ENCODE data around the gene ASTN2.

The ASTN2 gene

DNA sequence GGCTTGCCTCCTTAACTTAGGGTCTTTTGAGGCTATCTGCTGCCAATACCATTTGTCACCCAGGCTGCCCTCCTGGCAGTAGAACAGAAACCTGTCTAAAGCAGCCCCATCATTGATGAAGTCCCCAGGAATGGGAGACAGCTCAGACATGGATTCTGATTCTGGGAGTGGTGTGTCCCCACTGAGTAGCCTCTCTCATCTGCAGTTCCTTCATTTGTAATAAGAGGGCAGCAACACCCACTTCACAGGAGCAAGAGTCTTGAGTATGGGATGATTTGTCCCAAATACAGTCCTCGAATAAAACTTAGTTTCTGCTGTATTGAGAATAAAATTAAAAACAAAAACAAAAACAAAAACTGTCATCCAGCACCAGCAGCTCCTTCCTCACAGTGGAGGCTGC lies 167.6 kb downstream of the ASTN2 start:
- DNase-seq (ENCODE audit: low read depth): no peak

DNA sequence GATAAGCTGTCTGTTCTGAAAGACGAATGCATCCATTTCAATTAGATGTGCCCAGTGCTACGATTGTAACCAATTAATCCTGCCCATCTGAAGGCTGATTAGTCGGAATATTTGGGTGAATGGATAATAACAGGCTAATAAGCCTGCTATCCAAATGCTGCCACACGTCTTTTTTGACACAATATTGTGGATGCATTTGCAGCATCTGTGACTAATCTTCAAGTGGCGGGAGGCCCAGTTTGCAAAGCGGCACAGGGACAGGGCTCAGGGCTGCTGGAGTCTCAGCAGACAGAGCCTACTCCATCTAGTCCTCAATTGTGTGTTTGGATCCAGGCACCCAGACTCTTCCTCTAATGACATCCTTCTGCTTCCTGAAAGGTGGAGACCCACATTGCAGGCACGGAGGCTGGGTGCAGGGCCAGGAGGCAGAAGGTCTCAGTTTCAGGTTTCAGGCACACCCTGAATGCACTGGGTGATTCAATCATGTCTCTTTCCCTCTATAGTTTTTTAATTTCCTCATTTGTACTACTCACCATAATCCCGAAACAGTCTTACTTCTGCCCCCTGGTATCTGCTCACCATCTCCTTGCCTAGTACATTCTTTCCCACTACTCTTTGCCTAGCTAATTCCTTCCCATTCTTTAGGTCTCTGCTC lies 169.6 kb downstream of the ASTN2 start:
- no peak for DNase-seq (ENCODE audit: low read depth)

DNA sequence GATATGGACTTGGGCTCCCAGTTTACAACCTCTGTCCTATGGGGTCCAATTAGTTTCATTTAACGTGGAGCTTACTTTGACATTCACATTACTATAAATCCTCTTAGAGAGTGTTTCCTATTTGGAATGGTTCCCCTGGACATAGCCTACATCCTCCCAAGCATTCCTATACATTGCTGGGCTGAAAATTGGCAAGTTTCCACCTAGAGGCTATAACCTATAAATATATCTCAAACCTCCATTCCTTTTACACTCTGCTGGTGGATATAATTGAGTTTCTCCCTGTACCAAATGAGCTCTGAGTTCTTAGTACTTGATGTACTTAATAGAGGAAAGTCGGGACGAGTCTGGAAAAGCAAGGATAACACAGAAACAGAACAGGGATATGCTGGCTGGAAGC lies 172.8 kb downstream of the ASTN2 start:
- no peak for DNase-seq (ENCODE audit: low read depth)

DNA sequence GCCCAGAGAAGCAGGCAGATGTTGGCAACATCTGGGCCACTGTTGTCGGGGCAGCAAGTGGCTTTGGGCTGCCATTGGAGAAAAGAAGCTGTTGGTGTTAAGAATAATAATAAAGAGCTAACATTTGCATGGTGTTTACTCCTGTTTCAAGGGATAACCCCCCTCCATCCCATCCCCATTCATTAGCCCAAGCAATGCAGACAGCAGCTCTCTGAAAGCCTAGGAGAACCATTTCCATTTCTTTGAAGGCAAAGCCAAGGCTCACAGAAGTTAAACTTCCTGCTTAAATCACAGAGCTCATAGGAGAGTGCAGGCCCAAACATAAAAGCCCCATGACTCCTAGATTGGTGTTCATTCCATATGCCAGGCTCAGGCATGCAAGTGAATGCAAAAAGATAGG lies 175.4 kb downstream of the ASTN2 start:
- DNase-seq (ENCODE audit: low read depth): no peak

DNA sequence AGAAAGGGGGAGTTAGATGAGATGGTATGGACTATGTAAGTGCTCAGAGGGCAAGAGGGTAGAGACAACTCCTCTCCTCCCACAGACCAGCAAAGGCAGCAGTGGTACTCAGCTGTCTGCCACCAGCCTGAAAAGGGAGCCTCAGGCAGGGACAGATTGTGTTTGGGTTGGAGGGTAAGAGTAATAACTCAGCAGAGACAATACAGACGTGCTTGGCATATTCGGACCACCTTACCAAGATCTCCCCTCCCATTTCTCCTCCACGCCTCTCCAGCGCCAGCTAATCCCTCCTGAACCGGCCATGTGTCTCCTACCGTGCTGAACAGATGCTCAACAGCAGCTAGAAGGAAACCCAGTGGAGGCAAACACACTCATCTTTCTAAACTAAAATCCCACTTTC lies 180.8 kb downstream of the ASTN2 start:
- DNase-seq (ENCODE audit: low read depth): no peak

DNA sequence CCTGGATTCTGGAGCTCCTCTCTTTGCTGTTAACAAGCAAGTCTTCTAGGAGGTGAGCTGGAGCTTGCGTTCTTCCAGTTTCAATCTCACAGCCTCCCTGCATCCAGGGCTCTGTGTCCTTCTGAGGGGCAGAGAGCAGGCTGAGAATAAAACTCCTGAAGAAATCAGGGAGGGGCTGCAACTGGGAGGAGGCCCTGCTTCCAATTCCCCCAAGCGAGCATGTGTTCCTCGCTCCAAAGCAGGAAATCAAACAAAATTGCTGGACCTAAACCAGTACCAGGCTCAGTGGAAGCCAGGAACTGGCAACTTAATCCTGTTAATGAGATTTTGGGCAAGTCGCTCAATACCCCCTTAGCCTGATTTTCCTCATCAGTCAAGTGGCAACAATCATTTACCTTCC lies 181.8 kb downstream of the ASTN2 start:
- no peak for DNase-seq (ENCODE audit: low read depth)

DNA sequence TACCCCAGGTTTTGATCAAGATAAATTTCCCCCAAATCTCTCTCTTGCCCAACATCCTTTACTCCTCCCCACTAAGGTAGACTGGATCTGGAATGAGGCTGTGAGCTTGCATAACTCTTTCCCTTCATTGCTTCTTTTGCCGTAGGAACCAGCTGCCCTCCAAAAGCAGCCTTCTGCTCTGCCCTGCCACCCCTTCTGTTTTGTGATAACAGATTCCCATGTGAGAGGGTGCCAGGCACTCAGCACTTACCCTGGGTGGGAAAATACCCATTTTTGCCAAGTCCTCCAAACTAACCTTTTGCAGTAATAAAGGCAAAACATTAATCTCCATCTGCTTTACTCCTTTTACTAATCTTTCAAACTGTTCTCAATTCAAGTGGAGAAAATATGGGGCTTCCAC lies 182.6 kb downstream of the ASTN2 start:
- no peak for DNase-seq (ENCODE audit: low read depth)

DNA sequence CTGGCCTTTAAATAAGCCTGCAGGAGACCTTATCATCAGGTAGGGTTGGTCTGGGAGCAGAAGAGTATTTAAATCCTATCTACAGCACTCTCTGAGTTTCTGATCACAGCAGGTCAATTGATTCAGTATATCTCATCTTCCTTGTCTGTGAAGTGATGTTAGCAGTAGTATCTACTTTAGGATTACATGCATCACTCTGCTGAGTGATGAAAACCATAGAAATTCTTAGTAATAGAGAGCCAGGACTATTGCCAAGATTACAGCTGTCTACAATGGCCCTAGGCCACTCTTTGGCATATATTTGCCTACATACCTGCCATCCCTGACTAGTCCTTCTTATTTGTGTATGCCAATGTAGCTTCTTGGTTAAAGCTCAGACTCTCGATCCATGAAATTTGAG lies 183.8 kb downstream of the ASTN2 start:
- no peak for DNase-seq (ENCODE audit: low read depth)

DNA sequence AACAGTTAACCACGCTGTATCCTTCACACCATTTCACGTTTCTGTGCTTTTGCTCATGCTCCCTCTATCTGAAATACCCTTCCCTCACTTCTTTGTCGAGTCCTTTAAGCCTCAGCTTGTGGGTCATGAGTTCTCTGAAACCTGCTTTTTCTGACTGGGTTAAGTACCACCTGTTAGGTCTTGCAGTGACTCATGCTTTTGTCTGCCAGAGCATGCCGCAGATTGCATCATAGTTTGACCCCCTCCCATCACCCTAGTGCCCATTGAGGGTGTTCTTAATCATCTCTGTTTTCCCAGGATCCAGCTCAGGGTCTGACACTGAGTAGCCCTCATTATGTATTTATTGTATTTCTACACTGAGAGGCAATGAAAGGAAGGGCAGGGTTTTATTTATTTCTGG lies 190.2 kb downstream of the ASTN2 start:
- DNase-seq (ENCODE audit: low read depth): no peak

DNA sequence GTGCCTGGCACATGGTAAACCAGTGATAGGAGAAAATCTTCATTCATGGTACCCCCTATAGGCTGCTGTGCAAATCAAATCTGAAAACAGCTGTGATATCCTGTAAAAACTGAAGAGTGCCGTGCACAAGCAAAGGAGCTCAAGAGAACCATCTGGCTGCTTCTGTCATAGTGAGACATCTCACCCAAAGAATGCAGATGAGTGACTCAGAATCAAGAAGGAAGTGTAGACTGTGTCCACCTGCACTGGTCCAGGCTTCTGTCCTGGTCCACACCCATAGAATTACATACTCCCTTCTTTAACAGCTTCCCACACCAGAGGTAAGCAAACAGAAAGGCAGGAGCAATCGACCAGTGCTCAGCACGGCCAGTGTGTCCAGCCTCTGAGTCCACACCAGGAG lies 195.9 kb downstream of the ASTN2 start:
- no peak for DNase-seq (ENCODE audit: low read depth)

DNA sequence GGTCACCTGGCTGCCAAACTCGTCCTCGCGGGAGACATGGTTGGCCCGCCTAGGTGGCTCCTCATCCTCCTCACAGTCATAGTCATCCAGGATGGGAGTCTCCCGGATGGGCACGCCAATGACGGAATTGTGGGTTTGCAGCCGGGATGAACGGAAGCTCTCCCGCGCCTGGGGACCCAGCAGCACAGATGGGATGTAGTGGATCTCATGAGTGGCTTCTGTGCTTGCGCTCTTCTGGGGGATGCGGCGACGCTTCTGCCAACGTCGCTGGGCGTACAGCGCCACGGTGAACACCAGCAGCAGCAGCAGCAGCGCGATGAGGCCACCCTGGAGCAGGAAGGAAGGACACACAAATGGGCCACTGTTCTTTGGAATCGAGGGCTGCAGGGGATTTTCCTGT lies 200.4 kb downstream of the ASTN2 start:
- DNase-seq (ENCODE audit: low read depth): no peak

DNA sequence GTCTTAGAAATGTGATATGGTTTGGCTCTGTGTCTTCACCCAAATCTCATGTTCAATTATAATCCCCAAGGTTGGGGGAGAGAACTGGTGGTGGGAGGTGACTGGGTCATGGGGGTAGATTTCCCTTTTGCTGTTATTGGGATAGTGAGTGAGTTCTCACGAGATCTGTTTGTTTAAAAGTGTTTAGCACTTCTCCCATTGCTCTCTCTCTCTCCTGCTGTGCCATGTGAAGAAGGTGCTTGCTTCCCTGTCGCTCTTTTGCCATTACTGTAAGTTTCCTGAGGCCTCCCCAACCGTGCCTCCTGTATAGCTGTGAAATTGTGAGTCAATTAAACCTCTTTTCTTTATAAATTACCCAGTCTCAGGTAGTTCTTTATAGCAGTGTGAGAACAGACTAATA lies 203.6 kb downstream of the ASTN2 start:
- DNase-seq (ENCODE audit: low read depth): no peak

DNA sequence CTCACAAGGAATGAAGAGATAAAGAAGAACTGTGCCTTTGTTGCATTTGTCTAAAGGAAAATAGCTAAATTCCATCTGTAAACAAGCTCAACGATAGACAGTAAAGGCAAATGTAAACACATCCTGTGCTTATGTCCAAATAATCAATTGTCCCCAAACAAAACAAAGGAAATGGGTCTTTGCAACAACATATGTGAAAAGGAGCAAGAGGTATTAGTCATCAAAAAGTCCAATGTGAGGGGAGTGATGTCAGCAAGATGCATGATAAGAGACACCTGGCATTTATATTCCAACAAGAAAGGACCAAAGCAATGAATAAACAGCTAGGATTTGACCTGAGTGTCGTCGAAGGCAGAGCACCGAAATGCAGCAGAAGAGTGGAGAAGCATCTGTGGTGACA lies 209.1 kb downstream of the ASTN2 start:
- DNase-seq (ENCODE audit: low read depth): no peak

DNA sequence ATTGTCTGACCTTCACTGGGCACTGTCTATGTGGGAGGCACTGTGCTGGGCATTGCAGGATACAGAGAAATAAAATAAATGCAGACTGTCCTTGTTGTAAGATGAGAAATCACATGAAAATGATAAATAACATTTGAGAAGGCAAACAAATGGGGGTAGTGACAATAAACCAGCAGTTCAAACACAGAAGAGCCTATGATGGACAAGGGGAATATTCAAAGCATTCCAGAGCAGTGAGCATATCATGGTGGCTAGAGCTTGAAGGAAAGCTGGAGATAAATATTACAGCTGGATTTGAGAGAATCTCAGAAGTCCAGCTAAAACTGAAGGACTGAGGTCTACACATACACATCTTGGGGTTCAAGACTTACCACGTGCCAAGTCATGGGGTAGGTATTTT lies 209.9 kb downstream of the ASTN2 start:
- no peak for DNase-seq (ENCODE audit: low read depth)

DNA sequence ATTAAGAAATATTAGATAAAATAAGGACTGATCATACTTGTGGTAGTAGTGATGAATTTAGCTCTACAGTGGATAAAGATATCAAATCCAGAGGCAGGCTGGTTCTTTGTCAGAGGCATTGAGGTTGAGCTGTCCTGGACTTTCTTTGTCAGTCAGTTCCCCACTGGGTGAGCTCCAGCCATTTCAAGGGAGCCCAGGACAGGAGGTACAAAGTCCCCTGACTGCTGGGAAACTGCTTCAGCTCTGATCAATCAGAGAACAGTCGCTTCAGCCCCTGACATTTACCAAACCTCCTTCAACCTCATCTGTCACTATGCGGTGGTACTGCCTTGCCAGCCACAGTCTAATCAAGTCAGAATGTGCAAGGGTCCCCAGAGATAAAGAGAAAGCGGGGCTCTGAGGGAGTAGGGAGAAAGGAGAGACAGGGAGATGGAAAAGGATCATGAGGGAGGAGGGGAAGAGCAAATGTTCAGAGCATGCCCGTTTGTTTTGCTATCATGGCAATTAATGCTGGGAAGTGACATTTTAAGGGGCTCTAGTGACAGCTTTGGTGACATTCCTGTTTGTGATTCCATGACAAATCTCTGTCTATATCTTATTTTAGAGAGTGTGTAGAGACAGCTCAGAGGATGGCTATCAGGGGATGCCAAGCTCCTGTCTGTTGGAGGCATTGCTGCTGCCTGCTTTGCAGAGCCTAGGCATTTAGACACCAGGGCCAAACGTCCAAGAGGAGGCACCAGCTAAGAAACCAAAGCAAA lies 223.2 kb downstream of the ASTN2 start:
- no peak for DNase-seq (ENCODE audit: low read depth)

DNA sequence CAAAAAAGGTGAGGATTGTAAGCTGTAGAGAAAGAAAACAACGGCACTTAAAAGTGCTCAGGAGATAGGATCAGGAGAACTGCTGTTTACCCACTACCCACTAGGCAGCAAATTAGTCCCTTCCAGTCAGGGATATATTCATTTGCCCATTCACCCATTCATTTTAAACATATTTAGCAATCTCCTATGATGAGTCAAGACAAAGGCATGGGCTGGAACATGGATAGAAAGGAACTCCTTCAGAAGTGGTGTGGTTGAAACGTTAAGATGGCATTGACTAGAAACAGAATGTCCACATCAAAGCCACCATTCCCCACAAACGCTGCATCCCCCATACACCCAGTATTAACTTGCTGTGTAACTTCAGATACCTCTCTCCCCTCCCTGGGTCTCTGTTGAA lies 225.7 kb downstream of the ASTN2 start:
- no peak for DNase-seq (ENCODE audit: low read depth)

DNA sequence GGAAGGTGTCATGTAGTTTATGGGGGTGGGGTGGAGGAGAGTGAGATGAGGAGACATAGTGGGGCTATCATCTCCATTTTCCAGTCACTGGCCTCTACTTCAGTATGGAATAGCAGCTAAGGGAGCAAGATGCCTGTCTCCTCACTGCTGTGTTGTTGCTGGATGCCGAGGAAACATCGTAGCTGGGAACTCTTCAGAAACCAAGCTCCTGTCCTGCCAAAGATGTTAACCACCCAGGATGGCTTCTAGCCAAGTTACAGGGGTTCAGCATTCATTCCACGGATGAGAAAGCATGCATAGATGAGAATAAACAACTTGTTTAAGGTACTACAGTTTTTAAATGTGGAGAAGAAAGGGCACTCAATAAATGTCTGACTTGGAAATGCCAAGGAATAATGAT lies 226.5 kb downstream of the ASTN2 start:
- no peak for DNase-seq (ENCODE audit: low read depth)

DNA sequence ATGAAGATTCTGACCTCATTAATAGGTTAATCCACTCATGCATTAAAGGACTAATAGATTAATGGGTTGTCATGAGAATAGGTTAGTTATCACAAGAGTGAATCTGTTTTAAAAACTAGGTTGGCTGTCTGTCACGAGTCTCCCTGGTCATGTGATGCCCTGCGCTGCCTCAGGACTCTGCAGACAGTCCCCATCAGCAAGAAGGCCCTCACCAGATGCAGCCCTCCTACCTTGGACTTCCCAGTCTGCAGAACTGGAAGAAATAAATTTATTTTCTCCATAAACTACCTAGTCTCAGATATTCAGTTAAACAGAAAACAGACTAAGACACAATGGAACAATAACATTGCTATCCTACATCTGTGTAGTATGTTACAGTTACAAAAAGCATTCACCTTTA lies 227.4 kb downstream of the ASTN2 start:
- no peak for DNase-seq (ENCODE audit: low read depth)

DNA sequence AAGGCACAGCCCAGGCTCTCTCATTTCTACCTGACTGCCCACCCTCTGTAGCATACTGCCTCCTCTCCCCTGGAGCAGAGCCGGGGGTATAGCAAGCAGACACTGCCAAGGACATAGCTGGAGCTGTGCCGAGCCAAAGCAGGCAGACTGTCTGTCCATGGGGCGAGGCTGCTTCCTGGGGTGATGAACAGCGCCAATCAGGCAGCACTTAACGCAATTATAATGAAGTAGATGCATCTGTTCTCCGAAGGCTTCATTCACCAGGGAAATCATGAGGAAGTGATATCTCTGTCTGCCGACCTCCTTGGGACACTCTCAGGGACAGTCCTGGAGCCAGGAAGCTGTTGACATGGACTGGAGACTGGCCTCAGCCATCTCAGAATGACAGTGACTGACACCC lies 230.7 kb downstream of the ASTN2 start:
- DNase-seq (ENCODE audit: low read depth): no peak

DNA sequence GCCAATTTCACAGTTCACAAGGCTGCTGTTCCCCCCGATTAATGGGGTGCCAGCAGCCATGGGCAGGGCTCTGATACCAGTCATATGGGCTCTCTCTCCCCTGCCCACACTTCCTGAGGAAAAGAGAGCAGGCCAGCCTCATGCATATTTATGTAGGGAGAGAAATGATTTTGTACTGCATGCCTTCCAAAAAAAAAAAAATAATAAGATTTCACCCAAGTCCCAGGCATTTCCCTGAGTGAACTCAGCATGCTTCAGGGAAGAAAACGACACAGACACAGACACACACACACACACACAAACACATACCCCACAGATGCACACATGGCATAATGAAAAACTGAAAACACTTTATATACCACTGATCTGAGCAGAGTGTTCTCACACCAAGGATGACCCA lies 232.8 kb downstream of the ASTN2 start:
- no peak for DNase-seq (ENCODE audit: low read depth)

DNA sequence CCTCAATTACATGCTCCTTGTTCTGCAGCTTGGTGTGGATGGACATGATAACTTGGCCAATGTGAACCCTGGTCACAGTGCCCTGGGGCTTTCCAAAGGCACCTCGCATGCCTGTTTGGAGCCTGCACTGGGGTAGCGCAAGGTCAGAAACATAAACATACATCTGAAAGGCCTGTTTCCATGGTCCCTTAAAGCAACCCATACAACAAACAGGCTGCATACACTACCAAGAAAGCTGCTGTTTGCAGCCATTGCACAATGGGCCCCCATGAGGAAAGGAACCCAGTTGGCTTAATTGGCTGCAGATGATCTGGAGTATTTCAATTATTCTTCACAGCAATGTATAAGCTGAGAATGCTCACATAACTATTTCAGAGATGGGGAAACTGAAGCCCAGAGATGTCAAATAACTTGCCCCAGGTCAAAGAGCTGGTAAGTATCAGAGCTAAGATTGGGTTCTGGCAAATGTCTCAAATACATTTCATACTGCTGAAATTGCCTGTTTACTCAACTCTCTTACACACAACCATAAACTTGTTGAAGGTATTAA lies 233.9 kb downstream of the ASTN2 start:
- DNase-seq (ENCODE audit: low read depth): no peak

DNA sequence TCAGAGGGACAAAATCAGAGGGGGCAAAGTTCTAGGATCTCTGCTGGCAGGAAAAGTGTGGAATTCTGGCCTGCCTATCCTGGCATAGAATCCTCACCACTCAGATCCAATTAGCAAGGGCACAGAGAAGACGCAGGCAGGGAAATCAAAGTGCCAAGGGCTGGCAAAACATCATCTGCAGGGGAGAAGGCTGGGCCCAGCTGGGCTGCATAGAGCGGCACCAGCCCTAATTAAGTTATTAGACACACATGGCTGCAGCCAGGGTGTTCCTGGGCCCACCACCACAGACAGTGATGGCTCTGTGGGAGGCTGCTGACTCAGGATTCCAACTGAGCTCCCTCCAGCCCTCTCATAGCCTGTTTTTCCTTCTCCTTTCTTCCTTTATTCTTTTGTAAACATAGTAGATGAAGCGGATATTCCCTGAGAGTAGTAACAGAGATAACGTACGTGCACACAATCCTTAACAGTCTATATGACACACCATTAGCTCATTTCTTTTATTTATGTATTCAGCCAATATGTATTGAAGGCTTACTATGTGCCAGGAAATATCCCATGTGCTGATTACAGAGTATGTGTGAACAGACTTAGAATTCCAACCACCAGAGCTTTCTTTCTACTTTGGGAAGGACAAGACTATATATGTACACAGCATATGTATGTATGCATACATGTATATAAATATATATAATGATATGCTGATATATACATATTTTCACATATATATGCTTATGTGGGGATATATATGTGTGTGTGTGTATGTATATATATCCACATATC lies 236.1 kb downstream of the ASTN2 start:
- DNase-seq (ENCODE audit: low read depth): no peak

DNA sequence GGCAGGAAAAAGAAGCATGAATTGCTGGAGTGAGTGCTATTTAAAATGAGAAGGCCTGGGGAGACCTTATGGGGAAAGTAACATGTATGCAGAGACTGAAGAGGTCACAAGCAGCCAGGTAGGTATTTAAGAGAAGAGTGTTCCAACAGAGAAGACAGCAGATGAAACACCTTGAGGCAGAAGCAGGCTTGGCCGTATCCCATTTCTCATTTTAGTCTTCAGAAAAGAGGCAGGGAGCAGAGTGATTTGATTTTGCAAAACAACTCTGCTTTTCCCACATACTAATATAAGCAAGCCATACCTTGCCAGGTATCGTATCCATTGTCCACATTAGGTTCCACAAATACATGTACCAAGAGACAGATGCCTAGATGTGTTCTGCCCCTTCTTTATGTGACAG lies 244.3 kb downstream of the ASTN2 start:
- no peak for DNase-seq (ENCODE audit: low read depth)

Data from stimulated activated CD8-positive, alpha-beta memory T cell treated with anti-CD3 and anti-CD28 coated beads, Interleukin-4, amount 100 ng/mL, for 24 hours (primary cell).